Neural cell (in vitro differentiated cells): ENCODE results near the gene EML5. TPM values are rescaled to one million over a fixed set of nuclear protein-coding genes. Genes with fewer than 3 reads are reported as not detected.

ENCODE experiments used
- H2AFZ ChIP-seq: fragments of 200-600, 300-800 bp; sonication (generic), shearing (Covaris generic); 2 replicates; pipeline ENCODE4 v1.6.0; 2014; ENCODE audit warnings: low read depth, mild to moderate bottlenecking, antibody characterized with exemption, low read length, moderate library complexity
- H3F3A ChIP-seq: fragments of 200-600 bp; shearing (Covaris generic); 2 replicates; pipeline ENCODE4 v1.6.1; 2016; ENCODE audit warnings: mild to moderate bottlenecking, moderate library complexity, mixed read lengths, antibody characterized with exemption, low read length; ENCODE audit not compliant: insufficient read depth, poor library complexity, severe bottlenecking
- H3K27ac ChIP-seq: fragments of 200-600, 300-800 bp; sonication (generic), shearing (Covaris generic); 2 replicates; pipeline ENCODE4 v1.5.1; 2014; ENCODE audit warnings: mild to moderate bottlenecking, low read length, moderate library complexity
- H3K27me3 ChIP-seq: fragments of 300-800, 200-600 bp; sonication (generic), shearing (Covaris generic); 2 replicates; pipeline ENCODE4 v1.6.0; 2014; ENCODE audit warnings: mild to moderate bottlenecking, low read depth, low read length, moderate library complexity; ENCODE audit not compliant: insufficient read depth
- H3K36me3 ChIP-seq: fragments of 300-800, 200-600 bp; sonication (generic), shearing (Covaris generic); 2 replicates; pipeline ENCODE4 v1.5.1; 2014; ENCODE audit warnings: mild to moderate bottlenecking, antibody characterized with exemption, low read length, moderate library complexity; ENCODE audit not compliant: insufficient read depth
- H3K4me2 ChIP-seq: fragments of 300-800, 200-600 bp; sonication (generic), shearing (Covaris generic); 2 replicates; pipeline ENCODE4 v1.6.0; 2014; ENCODE audit warnings: mild to moderate bottlenecking, low read length
- H3K4me3 ChIP-seq: fragments of 300-800, 200-600 bp; sonication (generic), shearing (Covaris generic); 2 replicates; pipeline ENCODE4 v1.5.1; 2014; ENCODE audit warnings: mild to moderate bottlenecking, low read length, moderate library complexity
- H3K79me2 ChIP-seq: fragments of 200-600 bp; shearing (Covaris generic); replicated peaks from 2 replicates; pipeline ENCODE4 v1.6.0; 2014; ENCODE audit warnings: mild to moderate bottlenecking, low read length, moderate library complexity; ENCODE audit not compliant: insufficient read depth
- H3K9ac ChIP-seq: fragments of 300-800, 200-600 bp; sonication (generic), shearing (Covaris generic); 2 replicates; pipeline ENCODE4 v1.6.1; 2016; ENCODE audit warnings: mild to moderate bottlenecking, low read length, mixed read lengths
- H3K9me2 ChIP-seq: fragments of 200-600 bp; shearing (Covaris generic); 2 replicates; pipeline ENCODE4 v1.6.1; 2016; ENCODE audit warnings: mild to moderate bottlenecking, low read length, mixed read lengths; ENCODE audit not compliant: insufficient read depth
- H3K9me3 ChIP-seq: fragments of 200-600, 300-800 bp; sonication (generic), shearing (Covaris generic); 2 replicates; pipeline ENCODE4 v1.6.1; 2016; ENCODE audit warnings: mild to moderate bottlenecking, mixed run types, low read length, moderate library complexity, mixed read lengths
- H4K20me1 ChIP-seq: fragments of 200-600 bp; shearing (Covaris generic); 2 replicates; pipeline ENCODE4 v1.6.1; 2016; ENCODE audit warnings: mild to moderate bottlenecking, mixed run types; ENCODE audit not compliant: insufficient read depth
- EP300 ChIP-seq: fragments of 450-650 bp; conservative IDR thresholded peaks from 2 replicates; pipeline ENCODE4 v1.6.1; 2014; ENCODE audit warnings: antibody characterized with exemption, mild to moderate bottlenecking, moderate library complexity; ENCODE audit not compliant: poor library complexity, severe bottlenecking
- EZH2 ChIP-seq: fragments of 200-600, 300-800 bp; shearing (Covaris generic), sonication (generic); IDR thresholded peaks from 2 replicates; pipeline ENCODE4 v1.6.1; 2014; ENCODE audit warnings: antibody characterized with exemption, low read length, borderline replicate concordance, mild to moderate bottlenecking; ENCODE audit not compliant: insufficient read depth, poor library complexity, severe bottlenecking
- MXI1 ChIP-seq: fragments of 450-650 bp; conservative IDR thresholded peaks from 2 replicates; pipeline ENCODE4 v1.6.1; 2014; ENCODE audit warnings: antibody characterized with exemption, mild to moderate bottlenecking; ENCODE audit not compliant: poor library complexity, severe bottlenecking
- POLR2AphosphoS5 ChIP-seq: IDR thresholded peaks from 2 replicates; pipeline ENCODE4 v1.6.1; 2012
- RAD21 ChIP-seq: fragments of 450-650 bp; conservative IDR thresholded peaks from 2 replicates; pipeline ENCODE4 v1.6.1; 2014; ENCODE audit warnings: antibody characterized with exemption, mild to moderate bottlenecking, moderate library complexity
- REST ChIP-seq: IDR thresholded peaks from 2 replicates; pipeline ENCODE4 v1.6.1; 2012; ENCODE audit warnings: borderline replicate concordance
- SMC3 ChIP-seq: fragments of 450-650 bp; conservative IDR thresholded peaks from 2 replicates; pipeline ENCODE4 v1.6.1; 2014; ENCODE audit warnings: antibody characterized with exemption, mild to moderate bottlenecking, moderate library complexity; ENCODE audit not compliant: poor library complexity
- TAF1 ChIP-seq: IDR thresholded peaks from 2 replicates; pipeline ENCODE4 v1.6.1; 2012; ENCODE audit warnings: low read depth
- polyA plus RNA-seq: library from polyadenylated mRNA; depleted of rRNA; stranded (reverse); fragments of >200 nt; gene quantifications from 2 replicates; pipeline ENCODE4 v1.2.3, GENCODE V29; 2014
- TF ChIP-seq, protein P1 (sequence below): fragments of 450-650 bp; IDR thresholded peaks from 2 replicates; pipeline ENCODE4 v1.5.1; 2014; ENCODE audit warnings: antibody characterized with exemption, mild to moderate bottlenecking, moderate library complexity; ENCODE audit not compliant: poor library complexity, severe bottlenecking

EML5 gene
- polyA plus RNA-seq, 1 donor from 2014 or later: 27.5 TPM

DNA sequence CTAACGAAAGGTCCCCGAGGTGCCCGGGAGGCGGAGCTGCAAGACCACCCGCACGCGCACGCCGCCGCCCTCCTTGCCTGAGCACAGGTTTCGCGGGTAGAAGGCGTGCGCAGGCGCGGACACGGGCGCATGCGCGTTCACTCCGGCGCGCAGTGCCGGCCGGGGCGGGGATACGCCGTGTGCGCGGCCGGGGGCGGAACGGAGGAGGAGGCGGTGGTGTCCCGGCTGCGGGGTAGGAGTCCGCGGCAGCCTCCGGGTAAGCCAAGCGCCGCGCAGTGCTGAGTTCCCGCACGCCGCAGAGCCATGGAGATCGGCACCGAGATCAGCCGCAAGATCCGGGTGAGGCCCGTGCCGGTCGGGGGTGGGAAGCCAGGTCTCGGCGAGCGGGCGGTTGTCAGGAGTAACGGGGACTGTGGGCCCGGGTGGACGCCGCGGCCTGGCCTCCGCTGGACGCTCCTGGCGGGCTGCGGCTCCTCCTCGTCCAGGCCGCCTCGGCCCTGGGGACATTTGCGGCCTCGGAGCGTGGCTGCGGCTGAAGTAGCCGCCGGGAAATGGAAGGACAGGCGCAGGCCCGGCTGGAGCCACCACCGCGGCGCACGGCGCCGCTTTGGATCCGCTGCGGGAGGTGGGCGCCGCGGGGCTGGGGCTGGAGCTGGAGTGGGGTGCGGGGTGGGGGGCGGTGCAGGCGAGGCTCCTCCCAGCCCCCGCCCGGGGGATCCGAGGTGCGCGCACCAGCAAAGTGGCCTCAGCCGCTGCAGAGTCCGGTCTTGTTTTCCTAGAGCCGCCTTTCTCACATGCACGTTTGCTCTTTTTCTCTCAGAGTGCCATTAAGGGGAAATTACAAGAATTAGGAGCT lies 229.7 kb downstream of the EML5 start, which contains the start of gene ZC3H14:
Gene ZC3H14 (plus strand): TSS at position 207 of the 856 bp plus-strand sequence. CDS start 97 bp downstream, at position 304.
- TF ChIP-seq EZH2 (no peak), SMC3 (peak; percentile 6), REST (peak; percentile 51), EP300 (peak; percentile 35), POLR2AphosphoS5 (peak; percentile 93), TAF1 (peak; percentile 75), RAD21 (peak; percentile 41), MXI1 (peak; percentile 94)
- TF ChIP-seq, protein P1, sequence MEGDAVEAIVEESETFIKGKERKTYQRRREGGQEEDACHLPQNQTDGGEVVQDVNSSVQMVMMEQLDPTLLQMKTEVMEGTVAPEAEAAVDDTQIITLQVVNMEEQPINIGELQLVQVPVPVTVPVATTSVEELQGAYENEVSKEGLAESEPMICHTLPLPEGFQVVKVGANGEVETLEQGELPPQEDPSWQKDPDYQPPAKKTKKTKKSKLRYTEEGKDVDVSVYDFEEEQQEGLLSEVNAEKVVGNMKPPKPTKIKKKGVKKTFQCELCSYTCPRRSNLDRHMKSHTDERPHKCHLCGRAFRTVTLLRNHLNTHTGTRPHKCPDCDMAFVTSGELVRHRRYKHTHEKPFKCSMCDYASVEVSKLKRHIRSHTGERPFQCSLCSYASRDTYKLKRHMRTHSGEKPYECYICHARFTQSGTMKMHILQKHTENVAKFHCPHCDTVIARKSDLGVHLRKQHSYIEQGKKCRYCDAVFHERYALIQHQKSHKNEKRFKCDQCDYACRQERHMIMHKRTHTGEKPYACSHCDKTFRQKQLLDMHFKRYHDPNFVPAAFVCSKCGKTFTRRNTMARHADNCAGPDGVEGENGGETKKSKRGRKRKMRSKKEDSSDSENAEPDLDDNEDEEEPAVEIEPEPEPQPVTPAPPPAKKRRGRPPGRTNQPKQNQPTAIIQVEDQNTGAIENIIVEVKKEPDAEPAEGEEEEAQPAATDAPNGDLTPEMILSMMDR: no peak
- H3K4me2 ChIP-seq: peak within 1 kb of the TSS; percentile 67
- peaks cover 27% of the 10 kb centered on the region for H3K79me2 ChIP-seq
- H3K9me3 ChIP-seq: no peaks in the 10 kb centered on the region
- peak within 1 kb of the TSS; percentile 95 for H2AFZ ChIP-seq
- peak within 1 kb of the TSS; percentile 83 for H3K27ac ChIP-seq
- no peaks in the 10 kb centered on the region for H3K27me3 ChIP-seq
- H3K9me2 ChIP-seq: no peaks in the 10 kb centered on the region
- H3K9ac ChIP-seq: peak within 1 kb of the TSS; percentile 90
- peak within 1 kb of the TSS; percentile 91 for H3K4me3 ChIP-seq
- no peaks in the 10 kb centered on the region for H3K36me3 ChIP-seq
- H4K20me1 ChIP-seq: peaks cover 8% of the 10 kb centered on the region
- H3F3A ChIP-seq: no peaks in the 10 kb centered on the region

DNA sequence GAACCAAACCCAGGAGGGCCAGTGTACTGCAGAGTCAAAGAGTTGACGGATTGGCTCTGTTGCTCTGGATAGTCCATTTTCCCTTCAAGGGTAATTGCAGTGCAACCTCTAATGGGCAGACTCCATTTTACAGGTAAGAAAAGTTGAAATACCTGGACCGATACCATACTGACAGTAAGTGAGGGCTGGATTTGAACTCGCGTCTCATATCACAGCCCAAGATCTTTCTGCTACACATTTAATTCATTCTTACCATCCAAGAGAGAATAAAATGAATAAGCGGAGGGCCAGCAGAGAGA lies 230.3 kb downstream of the EML5 start:
- Histone ChIP-seq H3K9ac (peak overlapping the region; percentile 90), H3K79me2 (peaks cover 27% of the 10 kb centered on the region), H2AFZ (peak overlapping the region; percentile 95), H4K20me1 (peaks cover 8% of the 10 kb centered on the region), H3K27me3 (no peaks in the 10 kb centered on the region), H3K4me3 (peak overlapping the region; percentile 91), H3K36me3 (no peaks in the 10 kb centered on the region), H3K9me2 (no peaks in the 10 kb centered on the region), H3K27ac (no peak overlapping the region), H3F3A (no peaks in the 10 kb centered on the region), H3K9me3 (no peaks in the 10 kb centered on the region), H3K4me2 (no peak overlapping the region)
- TF ChIP-seq MXI1 (no peak), REST (no peak), TAF1 (no peak)
- TF ChIP-seq, protein P1: no peak
